Activated CD4-positive, CD25-positive, alpha-beta regulatory T cell treated with anti-CD3 and anti-CD28 coated beads, Interleukin-2, amount 50 U/mL, for 24 hours (primary cell): ENCODE data around the gene CARF.
"Not testable (repeated sequence)": the region's sequence is repeated elsewhere in the genome, so short reads cannot be mapped to it uniquely, and the experiment has no call there.

ENCODE experiments used
- ATAC-seq, 2 donors: fragments of 150-1000 bp; cut with Tn5 transposase; one replicate each; pipeline ENCODE4 v1.10.0; 2021; ENCODE audit warnings: mild to moderate bottlenecking in 1 of 2, moderate library complexity in 1 of 2

The CARF gene, protein sequence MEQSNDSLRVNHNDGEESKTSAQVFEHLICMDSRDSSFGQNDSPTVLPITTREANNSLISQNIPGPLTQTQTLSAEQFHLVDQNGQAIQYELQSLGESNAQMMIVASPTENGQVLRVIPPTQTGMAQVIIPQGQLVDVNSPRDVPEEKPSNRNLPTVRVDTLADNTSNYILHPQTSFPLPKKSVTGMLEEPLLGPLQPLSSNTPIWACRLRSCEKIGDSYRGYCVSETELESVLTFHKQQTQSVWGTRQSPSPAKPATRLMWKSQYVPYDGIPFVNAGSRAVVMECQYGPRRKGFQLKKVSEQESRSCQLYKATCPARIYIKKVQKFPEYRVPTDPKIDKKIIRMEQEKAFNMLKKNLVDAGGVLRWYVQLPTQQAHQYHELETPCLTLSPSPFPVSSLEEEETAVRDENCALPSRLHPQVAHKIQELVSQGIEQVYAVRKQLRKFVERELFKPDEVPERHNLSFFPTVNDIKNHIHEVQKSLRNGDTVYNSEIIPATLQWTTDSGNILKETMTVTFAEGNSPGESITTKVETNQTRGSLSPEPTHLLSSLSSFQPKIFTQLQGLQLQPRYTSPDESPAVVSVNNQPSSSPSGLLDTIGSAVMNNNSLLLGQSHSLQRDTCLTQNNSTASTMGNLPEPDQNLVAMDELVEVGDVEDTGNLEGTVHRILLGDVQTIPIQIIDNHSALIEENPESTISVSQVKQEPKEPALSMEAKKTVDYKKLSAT

DNA sequence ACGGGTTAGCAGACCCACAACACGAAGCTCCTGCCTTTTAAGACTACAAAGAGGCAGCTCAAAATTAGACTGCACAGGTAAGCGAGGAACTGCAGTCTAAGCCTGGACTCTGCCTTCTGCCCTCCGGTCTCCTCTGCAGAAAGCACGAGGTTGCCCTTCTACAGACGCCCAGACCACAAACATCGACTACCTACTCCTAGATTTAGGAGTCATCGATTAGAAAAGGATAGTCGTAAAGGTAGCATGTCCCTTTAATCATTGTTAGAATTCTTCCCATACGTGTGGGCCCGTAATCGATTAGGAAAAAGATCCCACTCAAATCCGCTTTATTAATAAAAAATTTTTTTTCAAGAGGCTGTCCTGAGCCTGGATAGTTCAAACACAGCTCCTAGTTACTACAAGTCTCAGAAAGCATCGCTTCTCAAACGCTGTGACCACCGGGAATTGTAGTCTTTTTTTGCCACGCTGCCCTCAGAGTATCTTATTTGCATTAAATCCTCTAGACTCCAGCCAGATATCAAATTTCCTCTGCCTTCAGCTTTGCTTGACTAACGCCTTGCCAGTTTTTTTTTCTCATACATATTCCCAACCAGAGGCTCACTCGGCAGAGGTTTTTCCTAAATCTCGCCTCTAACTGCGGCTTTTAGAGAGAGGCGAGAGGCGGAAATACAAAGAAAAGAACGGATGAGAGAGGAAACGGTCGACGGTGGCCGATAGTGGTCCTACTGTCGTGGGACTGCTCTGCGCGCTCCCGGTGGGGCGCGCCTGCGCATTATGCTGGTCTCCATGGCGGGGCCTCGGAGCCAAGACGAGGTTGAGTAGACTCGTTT, at the start of gene CARF, which contains the start of gene WDR12:
TSS of gene CARF (plus strand) at position 764 of the 830 bp plus-strand sequence. CDS start 29,628 bp downstream, outside the sequence.
TSS of gene WDR12 (minus strand) at position 162 of the 830 bp plus-strand sequence. CDS start 197 bp downstream, outside the sequence.
- peak; percentile 84 to 86 for ATAC-seq

DNA sequence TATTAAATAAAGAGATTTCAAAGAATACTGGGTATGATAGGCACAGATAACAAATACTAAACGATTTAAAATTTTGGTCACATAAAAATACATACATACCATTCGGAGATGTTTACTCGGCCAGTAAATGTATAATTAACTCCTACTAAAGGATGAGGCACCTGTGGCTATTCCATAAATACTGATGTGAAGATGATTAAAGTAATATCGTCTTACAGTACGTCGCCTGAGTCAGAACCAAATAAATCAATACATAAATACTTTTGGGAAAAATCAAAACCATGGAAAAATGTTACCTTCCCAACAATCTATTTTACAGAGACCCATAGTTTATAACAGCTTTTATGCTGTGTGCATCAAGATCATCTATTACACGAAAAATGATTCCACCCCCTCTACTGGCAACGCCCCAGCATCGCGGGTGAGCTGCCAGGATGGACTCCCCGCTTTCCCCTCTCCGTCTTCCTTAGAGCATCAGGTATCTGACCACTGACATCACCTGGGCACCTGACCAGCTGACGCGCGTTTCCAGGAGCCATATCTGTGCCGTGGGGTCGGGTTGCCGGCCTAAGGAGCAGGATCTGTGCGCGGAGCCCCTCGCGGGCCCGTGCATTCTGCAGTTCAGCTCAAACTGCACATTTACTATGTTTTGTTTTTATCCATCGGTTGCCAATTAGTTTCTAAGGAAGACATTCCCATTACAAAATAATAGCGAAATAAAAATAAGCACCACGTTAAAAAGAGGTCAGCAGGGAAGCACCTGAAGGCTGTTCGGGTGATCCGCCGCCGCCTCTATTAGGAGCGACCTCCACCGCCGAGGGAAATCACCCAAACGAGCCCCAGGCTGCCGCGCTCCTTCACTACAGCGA, 41.4 kb upstream of the CARF start:
- peak; percentile 82 for ATAC-seq

DNA sequence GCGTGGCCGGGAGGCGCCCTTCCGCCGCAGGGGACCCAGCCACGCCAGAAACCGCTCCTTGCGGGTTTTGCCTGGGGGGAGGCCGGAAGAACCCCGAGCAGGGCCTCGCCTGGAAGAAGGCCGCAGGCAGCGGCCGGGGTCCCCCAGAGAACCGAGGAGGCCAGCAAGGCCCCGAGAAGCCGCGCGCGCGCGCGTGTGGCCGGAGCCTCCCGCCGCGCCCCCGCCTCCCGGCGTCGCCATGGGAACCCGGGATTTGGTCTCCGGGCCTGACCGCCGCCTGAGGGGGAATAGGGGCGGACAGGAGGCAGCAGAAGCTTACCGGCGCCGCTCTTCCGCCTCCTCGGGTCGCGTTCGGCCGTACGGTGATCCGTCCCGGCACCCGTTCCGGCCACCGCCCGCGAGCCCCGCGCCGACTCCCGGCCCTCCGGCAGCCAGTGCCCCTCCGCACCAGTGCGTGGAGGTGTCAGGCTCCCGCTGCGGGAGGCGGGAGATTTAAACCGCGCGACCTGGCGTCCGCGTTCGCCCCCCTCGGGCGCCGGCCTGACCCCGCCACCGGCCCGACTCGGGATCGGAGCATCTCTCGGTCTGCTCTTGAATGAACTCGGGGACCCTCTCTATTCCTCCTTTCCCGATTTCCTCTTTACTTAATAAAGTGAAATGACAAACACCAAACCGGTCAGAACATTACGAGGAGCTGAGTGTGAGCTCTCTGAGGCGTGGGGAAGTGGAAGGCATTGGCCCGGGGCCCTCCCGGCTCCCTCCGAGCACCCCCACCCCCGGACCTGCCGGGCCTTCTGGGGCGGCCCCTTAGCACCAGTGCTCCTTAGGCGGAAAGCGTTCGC, 40.6 kb upstream of the CARF start, which contains the start of gene ICA1L:
TSS of gene ICA1L (minus strand) at position 467 of the 842 bp plus-strand sequence. CDS start 42,757 bp downstream, outside the sequence.
- peak; percentile 43 to 59 for ATAC-seq

DNA sequence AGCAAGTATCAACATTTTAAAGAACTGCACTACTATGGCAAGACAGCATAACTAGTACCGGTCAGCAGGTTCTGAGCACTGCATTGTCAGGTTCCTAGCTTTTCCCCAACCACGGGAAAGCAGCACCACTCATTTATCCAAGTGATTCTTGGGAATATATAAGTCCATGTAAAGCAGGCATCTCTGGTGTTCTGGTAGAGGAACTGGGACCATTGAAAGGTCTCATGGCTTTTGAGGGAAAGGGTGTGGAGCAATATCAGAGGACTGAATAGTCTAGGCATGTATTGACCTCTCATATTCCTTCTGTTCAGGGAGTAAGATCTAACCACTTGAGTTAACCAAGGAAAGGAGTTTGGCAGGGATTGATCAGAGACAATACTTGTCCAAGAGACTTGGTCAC, 34.4 kb upstream of the CARF start:
- no peak for ATAC-seq

DNA sequence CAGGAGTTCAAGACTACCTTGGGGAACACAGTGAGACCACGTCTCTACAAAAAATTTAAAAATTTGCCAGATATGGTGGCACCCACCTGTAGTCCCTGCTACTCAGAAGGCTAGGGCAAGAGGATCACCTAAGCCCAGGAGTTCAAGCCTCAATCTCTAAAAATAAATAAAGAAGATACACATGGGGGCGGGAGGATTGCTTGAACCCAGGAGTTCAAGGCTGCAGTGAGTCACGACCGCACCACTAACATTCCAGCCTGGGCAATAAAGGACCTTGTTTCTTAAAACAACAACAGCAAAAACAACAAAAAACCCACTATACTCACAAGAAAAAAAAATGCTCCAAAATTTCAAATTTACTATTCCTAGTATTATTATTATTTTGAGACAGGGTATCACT, 30.5 kb upstream of the CARF start:
- ATAC-seq, result no peak

DNA sequence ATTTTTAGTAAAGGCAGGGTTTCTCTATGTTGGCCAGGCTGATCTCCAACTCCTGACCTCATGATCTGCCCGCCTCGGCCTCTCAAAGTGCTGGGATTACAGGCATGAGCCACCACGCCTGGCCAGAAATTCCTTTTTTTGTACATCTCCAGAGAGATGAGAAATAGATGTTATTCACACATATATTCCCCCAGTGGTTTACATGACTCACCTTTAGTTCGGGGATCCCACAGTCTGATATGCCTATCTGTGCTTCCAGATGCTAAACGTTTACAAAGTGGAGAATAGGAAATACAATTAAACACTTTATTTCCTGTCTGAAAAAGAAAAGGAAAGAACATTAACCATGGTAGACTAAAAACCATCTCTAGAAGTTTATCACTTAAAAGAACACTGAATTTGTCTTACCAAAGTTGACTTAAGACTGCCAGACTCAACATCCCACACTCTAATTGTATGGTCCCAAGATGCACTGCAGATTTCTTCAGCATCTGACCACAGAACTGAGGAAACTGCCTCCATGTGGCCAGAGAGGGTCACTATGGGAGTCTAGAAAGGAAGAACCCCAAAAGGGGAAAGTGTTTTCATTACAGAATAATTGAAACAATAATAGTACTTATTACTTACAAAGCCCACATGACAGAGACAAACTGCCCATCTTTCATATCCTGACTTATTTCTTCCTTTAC, 27.9 kb upstream of the CARF start:
- ATAC-seq, result no peak

DNA sequence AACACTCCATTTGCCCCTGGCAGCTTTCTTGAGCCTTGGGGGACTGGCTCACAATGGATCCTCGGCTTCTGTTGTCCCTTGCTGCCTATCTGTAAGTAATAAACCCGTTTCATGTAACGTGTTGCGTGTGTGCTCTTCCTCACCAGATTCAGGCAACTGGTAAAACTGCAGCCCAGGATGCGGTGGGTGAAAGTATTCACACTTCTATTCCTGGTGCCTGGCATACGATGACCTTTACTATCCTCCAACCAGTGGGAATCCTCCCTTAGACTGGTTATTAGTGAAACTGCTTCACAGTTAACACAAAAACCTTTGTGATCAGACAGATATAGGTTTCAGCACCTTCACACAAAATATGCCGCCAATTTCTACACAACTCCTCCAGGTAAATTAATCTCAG, 26.9 kb upstream of the CARF start:
- no peak for ATAC-seq

DNA sequence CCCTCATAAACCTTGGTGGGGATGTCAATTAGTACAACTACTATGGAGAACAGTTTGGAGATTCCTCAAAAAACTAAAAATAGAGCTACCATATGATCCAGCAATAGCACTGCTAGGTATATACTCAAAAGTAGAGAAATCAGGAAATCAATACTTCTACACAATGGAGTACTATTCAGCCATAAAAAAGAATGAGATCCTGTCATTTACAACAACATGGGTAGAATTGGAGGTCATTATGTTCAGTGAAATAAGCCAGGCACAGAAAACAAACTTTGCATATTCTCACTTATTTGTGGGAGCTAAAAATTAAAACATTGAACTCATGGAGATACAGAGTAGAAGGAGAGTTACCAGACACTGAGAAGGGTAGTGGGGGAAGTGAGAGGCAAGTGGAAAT, 6.6 kb upstream of the CARF start:
- ATAC-seq, result not testable (repeated sequence)

DNA sequence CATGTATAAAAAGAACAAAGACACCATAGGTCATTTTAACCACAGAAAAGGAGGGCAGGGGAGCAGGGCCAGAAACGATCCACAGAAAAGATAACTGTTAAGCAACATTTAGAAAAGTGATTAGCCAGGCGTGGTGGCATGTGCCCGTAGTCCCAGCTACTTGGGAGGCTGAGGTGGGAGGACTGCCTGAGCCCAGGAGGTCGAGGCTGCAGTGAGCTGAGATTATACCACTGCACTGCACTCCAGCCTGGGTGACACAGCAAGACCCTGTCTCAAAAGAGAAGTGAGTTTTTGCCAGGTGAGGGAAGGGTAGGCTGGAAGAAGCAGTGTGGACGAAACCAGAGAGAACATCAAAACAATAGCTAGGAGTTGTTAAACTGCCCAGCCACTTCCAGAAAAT, 3.9 kb upstream of the CARF start:
- ATAC-seq, result no peak

DNA sequence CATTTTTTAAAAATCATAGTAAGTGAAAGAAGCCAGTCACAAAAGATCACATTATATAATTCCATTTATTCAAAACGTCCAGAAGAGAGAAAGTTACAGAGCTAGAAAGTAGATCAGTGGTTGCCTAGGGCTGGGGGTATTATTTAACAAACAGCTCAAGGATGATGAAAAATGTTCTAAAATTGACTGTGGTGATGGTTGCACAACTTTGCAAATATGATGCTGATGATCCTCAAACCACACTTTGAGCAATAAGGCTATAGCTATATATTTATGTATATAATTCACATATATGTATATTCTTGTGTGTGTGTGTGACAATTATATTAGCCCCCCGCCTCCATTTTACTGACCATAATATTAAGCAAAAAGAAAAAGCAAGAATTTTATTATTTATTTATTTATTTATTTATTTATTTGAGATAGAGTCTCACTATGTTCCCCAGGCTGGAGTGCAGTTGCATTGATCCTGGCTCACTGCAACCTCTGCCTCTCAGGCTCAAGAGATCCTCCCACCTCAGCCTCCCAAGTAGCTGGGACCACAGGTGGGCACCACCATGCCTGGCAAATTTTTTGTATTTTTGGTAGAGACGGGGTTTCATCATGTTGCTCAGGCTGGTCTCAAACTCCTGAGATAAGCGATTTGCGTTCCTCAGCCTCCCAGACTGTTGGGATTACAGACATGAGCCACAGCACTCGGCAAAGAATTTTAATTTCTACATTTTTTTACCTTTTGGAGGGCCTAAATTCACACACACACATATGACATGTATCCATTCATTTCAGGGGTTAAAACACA, 2.5 kb upstream of the CARF start:
- no peak for ATAC-seq

DNA sequence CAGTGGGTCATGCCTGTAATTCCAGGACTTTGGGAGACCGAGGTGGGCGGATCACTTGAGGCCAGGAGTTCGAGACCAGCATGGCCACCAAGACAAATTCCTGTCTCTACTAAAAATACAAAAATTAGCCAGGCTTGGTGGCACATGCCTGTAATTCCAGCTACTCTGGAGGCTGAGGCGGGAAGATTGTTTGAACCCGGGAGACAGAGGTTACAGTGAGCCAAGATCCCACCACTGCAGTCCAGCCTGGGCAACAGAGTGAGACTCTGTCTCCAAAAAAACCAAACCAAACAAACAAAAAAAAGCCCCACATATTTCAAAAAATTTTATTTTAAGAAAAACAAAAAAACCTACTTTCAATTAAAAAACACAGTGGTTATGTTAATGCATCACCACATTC, 1.8 kb upstream of the CARF start:
- ATAC-seq, result not testable (repeated sequence)

DNA sequence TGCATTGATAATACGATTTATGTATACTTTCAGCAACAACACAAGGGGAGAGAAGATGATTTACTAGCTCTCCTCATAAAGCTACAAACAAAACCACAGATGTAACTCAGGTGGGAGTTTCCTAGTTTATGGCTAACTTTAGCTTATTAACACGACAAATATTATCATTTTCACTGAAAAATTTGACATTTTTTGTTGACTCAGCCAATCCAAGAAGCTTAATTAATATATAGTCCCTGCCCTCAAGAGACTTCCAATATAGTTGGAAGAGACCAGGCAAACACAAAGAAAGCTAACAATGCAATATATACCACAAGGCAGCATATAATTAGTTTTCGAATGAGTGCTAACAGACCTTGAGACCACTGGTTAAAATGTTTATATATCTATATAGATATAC, 1.4 kb upstream of the CARF start:
- ATAC-seq, result no peak

DNA sequence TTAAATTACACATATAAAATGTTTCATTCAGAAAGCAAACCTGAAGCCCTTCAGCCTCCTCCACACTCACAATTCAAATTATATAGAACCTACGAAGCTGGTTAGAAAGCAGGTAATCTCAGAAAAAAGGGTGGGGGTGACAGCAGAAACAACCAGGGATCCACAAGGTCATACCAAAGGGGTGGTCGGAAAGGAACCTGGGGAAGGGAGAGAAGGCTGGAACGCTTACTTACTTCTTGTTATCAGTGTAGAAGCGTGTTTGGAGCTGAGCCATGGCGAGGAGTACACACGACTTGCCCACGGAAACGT, 918 bp upstream of the CARF start:
- ATAC-seq, result no peak

DNA sequence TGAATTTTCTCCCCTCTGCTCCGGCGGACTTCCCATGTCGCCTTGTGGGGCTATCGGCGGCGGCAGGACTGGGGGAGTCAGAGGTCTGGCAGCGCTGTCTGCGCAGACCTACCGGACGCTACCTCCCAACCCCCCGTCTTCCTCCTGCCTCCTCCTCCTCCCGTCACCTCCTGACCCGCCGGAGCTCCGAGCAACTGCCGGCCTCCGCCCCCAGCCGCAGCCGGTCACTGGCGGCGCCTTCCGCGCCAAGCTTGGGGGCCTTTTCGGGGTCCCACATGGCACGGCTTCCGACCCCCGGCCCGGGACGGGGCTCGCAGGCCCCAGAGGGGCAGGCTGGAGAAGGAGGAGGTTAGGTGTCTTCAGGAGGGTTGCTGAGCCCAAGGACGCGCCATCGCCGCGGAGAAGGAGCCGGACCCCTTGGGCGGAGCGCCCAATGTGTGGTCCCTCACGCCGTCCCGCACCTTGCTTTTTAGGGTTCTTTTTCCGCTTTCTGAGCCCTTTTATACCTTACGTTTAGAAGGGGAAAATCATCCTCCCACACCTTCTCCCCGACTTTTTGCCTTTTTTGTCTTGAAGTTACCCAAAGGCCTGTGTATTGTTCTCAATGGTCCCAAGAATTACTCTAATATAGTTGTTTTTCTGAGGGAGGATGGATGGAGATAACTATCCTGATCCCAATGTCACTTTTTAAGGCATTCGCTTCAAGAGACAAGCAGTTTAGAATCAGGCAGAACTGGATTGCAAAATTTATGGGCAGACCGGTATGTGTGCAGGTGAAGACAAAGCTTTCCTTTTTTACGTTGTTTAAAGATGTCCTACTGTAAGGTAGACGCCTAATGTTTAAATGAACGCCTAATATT, 497 bp downstream of the CARF start:
- peak; percentile 54 to 58 for ATAC-seq

DNA sequence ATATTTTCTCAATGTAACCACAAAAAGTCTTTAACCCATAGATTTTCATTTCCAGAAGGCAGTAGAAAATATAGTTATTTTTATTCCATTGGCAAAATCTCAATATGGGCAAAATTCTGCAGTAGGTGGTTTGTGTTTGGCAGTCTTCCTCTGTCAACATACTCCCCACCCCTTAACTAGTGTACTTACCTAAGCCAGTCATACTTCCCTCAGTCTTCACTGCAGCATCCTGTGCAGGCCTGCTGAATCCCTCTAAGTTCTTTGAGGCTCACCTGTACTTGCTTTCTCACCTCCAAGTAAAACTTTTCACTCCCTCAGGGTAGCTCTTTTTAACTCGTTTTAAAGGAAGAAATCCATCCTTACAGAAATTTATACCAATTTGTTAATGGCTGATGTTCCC, 6.8 kb downstream of the CARF start:
- no peak for ATAC-seq

DNA sequence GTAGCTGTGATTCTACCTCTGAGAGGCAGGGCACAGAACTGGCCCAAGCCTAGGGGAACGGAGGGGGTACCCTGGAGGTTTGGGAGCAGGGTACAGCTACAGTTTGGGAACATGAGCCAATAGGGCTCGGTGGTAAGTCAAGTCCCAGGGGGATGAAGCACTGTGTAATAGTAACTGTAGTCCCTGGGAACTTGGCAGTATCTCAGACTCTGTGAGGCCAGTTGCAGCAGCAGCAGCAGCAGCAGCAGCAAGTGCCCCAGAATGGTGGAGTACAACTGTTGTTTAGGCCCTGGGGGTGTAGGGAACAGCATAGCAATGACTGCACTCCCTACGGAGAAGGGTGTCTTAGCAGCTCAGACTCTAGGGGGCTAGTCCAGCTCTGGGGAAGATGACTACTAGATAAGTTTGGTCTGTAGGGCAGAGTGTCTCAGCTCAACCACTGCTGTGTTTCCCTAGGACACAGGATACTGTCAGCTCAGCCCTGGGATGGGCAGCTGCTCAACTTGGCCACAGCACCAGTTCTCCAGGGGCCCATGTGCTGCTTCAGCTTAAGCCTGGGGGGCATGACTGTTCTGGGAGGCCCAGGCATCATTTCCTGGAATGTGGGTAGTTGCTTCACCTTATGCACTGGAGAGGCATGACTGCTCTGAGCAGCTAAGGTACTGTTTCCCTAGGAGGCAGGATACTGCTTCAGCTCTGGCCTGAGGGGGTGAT, 20.5 kb downstream of the CARF start:
- no peak for ATAC-seq

DNA sequence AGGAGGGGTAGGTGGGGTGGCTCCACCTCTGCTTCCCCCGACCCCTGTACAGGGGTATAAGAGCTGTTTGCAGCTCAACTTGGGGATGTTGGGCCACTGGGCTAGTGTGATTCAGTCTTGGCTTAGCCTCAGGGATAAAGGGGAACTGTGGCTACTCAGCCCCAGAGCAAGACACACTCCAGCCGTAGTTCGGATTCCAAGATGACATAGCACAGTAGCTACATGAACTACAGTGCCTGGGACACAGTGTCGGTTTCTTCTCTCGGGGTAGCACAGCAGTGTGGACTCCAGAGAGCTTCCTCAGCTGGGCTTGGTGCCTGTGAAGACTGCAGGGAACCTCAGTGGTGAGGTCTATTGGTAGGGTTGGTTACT, 21.1 kb downstream of the CARF start:
- no peak for ATAC-seq

DNA sequence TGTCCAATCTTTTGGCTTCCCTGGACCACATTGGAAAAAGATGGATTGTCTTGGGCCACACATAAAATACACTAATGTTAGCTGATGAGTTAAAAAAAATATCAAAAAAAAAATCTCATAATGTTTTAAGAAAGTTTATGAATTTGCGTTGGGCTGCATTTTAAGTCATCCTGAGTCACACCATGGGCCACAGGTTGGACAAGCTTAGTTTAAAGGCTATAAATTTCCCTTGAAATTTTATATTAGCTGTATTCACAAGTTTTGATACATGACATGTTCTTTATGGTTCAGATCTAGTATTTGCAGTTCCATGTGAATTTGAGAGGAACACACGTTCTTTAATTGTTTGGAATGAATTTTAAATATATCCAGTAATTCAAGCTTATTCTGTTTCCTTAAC, 21.9 kb downstream of the CARF start:
- ATAC-seq, result no peak
